Thyroid gland (tissue), 4 donors: ENCODE data around the gene BET1.

Source experiments
- CTCF ChIP-seq, 6 experiments: fragments of 200-600 bp in 3 of 6; fragments of 450-650 bp in 3 of 6; sonication (generic) in 3 of 6; IDR thresholded peaks; one replicate each; pipeline ENCODE4 v1.5.1; 2016 to 2019; ENCODE audit warnings: antibody characterized with exemption in 6 of 6, mild to moderate bottlenecking in 2 of 6, inconsistent platforms in 1 of 6, moderate library complexity in 1 of 6
- POLR2A ChIP-seq, 2 donors: fragments of 450-650 bp; IDR thresholded peaks; one replicate each; pipeline ENCODE4 v1.6.1; 2017; ENCODE audit warnings: antibody characterized with exemption in 2 of 2, mild to moderate bottlenecking in 2 of 2, moderate library complexity in 1 of 2

GRCh38 chr7:93957767-93958166 is 46.4 kb downstream of the BET1 start:
- no peak for TF ChIP-seq CTCF (IDR thresholded peaks at IDR 0.05)
- no peak for TF ChIP-seq POLR2A (IDR thresholded peaks at IDR 0.05)
